ENCODE measurements around the gene SLC11A1. TPM values are rescaled to one million over a fixed set of nuclear protein-coding genes. Genes with fewer than 3 reads are reported as not detected.
A peak's percentile ranks its signal among the peaks of the same experiment; 100 is the strongest.

Gene SLC11A1
- total RNA-seq, 1 donor from 2014 or later, result 0.89 TPM

DNA sequence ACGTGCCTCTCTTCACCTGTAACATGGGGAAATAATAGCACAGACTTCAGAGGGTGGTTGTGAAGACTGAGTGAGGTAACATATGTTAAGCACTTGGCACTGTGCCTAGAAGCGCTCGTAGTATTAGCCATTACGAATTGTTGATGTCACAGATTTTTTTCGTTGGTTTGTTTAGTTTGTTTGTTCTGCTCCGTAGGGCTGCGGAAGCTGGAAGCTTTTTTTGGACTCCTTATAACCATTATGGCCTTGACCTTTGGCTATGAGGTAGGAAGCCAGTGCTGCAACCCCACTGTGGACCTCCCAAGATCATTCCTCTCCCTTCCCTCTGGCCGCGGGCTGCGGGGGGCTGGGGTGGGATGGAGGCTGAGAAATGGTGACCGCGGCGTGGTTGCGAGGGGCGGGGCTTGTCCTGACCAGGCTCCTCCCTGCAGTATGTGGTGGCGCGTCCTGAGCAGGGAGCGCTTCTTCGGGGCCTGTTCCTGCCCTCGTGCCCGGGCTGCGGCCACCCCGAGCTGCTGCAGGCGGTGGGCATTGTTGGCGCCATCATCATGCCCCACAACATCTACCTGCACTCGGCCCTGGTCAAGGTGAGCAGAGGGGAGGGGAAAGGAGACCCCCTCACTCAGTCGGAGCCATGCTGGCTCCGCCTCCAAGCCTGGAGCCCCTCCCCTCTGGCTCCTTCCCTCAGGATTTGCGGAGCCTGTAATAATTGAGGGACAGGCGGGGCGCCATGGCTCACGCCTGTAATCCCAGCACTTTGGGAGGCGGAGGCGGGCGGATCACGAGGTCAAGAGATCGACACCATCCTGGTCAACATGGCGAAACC lies 5.5 kb downstream of the SLC11A1 start:
- TF ChIP-seq CTCF (IDR thresholded peaks at IDR 0.05), result no peak
- POLR2A ChIA-PET, result interaction anchor here (1.2 kb wide), 1 partner anchor 115 kb away, joined by 3 read pairs; no protein-coding TSS in a partner anchor
- peaks cover 7% of the 10 kb centered on the region for H3K4me1 Mint-ChIP-seq
- peaks cover 2% of the 10 kb centered on the region for H3K27me3 Mint-ChIP-seq
- no peak overlapping the region for H3K27ac Mint-ChIP-seq
- CTCF ChIA-PET, result no interaction called here
- no peaks in the 10 kb centered on the region for H3K36me3 Mint-ChIP-seq (ENCODE audit: low read depth)
- no peak for DNase-seq
- peak overlapping the region; percentile 67 for H3K4me3 Mint-ChIP-seq
- ATAC-seq (ENCODE audit: low read depth), result peak; percentile 88
- intact Hi-C loops (cut with micrococcal nuclease), result loop anchor here (2.0 kb wide), 1 partner anchor 17 kb away; no protein-coding TSS in a partner anchor
- no peaks in the 10 kb centered on the region for H3K9me3 Mint-ChIP-seq

DNA sequence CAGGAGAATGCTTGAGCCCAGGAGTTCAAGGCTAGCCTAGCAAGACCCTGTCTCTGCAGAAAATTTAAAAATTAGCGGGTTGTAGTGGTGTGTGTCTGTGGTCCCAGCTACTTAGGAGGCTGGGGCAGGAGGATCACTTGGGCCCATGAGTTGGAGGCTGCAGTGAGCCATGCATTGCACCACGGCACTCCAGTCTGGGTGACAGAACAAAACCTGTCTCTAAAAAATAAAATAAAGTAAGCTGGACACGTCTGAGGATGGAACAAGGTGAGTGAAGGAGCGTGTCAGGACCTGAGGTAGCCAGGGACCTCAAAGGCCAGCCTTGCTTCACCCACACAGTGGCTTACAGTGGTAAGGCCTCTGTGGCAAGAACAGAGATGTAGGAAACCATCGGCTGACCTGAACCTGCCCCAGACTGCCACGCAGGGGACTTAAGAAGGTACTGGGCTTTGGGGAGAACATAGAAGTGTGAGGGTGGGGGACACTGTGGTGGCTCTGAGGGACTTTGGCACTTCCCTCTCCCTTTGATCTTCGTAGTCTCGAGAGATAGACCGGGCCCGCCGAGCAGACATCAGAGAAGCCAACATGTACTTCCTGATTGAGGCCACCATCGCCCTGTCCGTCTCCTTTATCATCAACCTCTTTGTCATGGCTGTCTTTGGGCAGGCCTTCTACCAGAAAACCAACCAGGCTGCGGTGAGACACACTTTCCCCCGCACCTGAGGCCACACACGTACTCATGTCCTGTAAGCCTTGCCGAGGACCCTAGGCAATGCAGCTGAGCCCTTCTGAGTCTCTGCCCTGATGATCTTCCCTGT lies 7.5 kb downstream of the SLC11A1 start:
- CTCF ChIA-PET, result interaction anchor here (0.6 kb wide), 1 partner anchor 117 kb away, joined by 3 read pairs; no protein-coding TSS in a partner anchor
- no peak overlapping the region for H3K27ac Mint-ChIP-seq
- POLR2A ChIA-PET, result interaction anchor here (0.6 to 1.0 kb wide), 3 partner anchors 53 to 374 kb away, joined by 3 to 4 read pairs (median 3); no protein-coding TSS in a partner anchor
- H3K9me3 Mint-ChIP-seq, result no peaks in the 10 kb centered on the region
- no peak for DNase-seq
- peaks cover 2% of the 10 kb centered on the region for H3K27me3 Mint-ChIP-seq
- H3K36me3 Mint-ChIP-seq (ENCODE audit: low read depth), result no peaks in the 10 kb centered on the region
- ATAC-seq (ENCODE audit: low read depth), result no peak
- H3K4me3 Mint-ChIP-seq, result no peak overlapping the region
- intact Hi-C loops (cut with micrococcal nuclease), result no loop called here
- H3K4me1 Mint-ChIP-seq, result peaks cover 18% of the 10 kb centered on the region
- TF ChIP-seq CTCF (IDR thresholded peaks at IDR 0.05), result no peak

DNA sequence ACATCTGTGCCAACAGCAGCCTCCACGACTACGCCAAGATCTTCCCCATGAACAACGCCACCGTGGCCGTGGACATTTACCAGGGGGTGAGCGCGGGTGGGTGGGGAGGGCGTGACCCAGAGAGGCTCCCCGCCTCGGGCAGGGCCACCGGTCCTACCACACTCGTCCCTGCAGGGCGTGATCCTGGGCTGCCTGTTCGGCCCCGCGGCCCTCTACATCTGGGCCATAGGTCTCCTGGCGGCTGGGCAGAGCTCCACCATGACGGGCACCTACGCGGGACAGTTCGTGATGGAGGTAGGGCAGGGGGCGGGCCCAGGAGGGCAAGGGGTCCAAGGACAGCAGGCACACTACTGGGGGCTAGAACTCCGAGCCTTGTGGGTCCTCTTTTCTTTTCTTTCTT lies 9.1 kb downstream of the SLC11A1 start:
- Mint-ChIP-seq H3K4me1 (peaks cover 30% of the 10 kb centered on the region), H3K27ac (no peak overlapping the region), H3K9me3 (no peaks in the 10 kb centered on the region), H3K4me3 (no peak overlapping the region), H3K36me3 (ENCODE audit: low read depth) (peaks cover under 1% of the 10 kb centered on the region), H3K27me3 (peaks cover 2% of the 10 kb centered on the region)
- no peak for TF ChIP-seq CTCF (IDR thresholded peaks at IDR 0.05)
- POLR2A ChIA-PET, result no interaction called here
- ATAC-seq (ENCODE audit: low read depth), result no peak
- intact Hi-C loops (cut with micrococcal nuclease), result no loop called here
- CTCF ChIA-PET, result no interaction called here
- no peak for DNase-seq

DNA sequence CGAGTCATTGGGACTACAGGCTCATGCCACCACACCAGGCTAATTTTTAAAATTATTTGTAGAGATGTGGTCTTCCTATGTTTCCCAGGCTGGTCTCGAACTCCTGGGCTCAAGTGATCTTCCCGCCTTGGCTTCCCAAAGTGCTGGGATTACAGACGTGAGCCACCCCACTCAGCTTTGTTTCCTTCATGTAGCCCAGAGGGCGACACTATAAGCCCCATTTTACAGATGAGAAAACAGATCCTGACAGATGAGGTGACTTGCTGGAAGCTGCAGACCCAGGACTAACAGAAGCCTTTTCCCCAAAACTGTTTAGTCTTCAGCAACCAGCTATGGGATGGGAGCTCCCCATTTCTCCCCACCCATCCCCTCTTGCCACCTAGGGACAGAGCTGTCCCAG lies 10.4 kb downstream of the SLC11A1 start:
- Mint-ChIP-seq H3K4me3 (no peak overlapping the region), H3K4me1 (peaks cover 38% of the 10 kb centered on the region), H3K27ac (no peak overlapping the region), H3K36me3 (ENCODE audit: low read depth) (peaks cover 2% of the 10 kb centered on the region), H3K9me3 (no peaks in the 10 kb centered on the region), H3K27me3 (no peaks in the 10 kb centered on the region)
- TF ChIP-seq CTCF (IDR thresholded peaks at IDR 0.05), result no peak
- ChIA-PET CTCF (interaction anchor here (0.7 to 2.7 kb wide), 4 partner anchors 10 to 121 kb away, joined by 3 to 14 read pairs (median 4); partner anchors contain the start of gene SLC11A1), POLR2A (interaction anchor here (0.9 kb wide), 1 partner anchor 102 kb away, joined by 3 read pairs; no protein-coding TSS in a partner anchor)
- DNase-seq (no peak), ATAC-seq (ENCODE audit: low read depth) (no peak)
- intact Hi-C loops (cut with micrococcal nuclease), result no loop called here
